ENCODE results near the gene ZBTB8A.
"Not testable (repeated sequence)": the region's sequence is repeated elsewhere in the genome, so short reads cannot be mapped to it uniquely, and the experiment has no call there.

The ZBTB8A gene

DNA sequence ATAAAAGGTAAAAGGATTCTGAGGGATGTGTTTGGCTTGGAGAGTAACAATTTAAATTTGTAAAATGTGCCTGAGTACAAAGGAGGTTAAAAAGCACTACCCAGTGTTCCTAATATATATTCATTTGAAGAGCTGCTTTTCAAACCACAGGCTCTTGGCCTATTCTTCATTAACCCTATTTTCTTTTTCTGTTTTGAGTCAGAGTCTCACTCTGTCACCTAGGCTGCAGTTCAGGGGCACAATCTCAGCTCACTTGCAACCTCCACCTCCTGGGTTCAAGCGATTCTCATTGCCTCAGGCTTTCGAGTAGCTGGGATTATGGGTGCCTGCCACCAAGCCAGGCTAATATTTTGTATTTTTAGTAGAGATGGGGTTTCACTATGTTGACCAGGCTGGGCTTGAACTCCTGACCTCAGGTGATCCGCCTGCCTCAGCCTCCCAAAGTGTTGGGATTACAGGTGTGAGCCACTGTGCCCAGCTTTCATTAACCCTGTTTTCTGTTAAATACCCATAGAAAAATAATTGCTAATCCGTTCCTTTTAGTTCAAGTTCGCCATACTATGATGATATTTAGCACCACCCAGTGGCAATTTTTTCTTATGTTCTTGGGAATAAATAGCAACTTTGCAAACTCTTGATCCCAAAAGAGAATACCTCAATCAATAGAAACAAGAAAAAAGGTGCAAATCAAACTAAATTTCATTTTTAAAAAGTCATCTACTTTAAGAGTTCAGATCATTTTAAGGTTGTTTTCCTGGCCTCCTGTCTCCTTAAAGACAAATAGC is 80.7 kb downstream of the ZBTB8A start:
- no peak for DNase-seq (ENCODE audit: low spot score)

DNA sequence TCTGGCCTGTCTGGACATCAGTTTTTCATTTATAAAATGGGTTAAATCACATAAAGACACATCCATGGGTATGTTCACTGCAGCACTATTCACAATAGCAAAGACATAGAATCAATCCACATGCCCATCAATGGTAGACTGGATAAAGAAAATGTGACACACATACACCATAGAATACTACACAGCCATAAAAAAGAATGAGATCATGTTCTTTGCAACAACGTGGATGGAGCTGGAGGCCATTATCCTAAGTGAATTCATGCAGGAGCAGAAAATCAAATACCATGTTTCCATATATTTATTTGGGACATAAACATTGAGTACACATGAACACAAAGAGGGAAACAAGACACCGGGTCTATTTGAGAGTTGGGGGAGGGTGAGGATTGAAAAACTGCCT is 83.0 kb downstream of the ZBTB8A start:
- no peak for DNase-seq (ENCODE audit: low spot score)

GRCh38 chr1:32622806-32623681 is 83.8 kb downstream of the ZBTB8A start:
- no peak for DNase-seq (ENCODE audit: low spot score)

- DNase-seq (ENCODE audit: low spot score) = no peak
Measured at GRCh38 chr1:32623775-32624174, 84.5 kb downstream of the ZBTB8A start.

DNA sequence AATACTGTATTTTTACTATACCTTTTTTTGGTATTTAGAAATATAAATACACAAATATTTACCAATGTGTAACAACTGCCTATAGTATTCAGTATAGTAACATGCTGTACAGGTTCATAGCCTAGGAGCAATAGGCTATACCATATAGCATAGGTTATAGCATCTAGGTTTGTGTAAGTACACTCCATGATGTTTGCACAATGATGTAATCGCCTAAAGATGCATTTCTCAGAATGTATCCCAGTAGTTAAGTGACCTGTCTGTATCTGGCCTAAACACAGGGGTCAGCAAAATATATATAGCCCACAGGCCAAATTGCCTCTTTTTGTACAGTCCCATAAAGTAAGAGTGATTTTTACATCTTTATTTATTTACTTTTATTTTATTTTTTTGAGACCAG is 86.9 kb downstream of the ZBTB8A start:
- no peak for DNase-seq (ENCODE audit: low spot score)

- DNase-seq (ENCODE audit: low spot score) = no peak
Measured at GRCh38 chr1:32627596-32628162, 88.5 kb downstream of the ZBTB8A start.

- not testable (repeated sequence) for DNase-seq (ENCODE audit: low spot score)
Measured at GRCh38 chr1:32630173-32630572, 90.9 kb downstream of the ZBTB8A start.

DNA sequence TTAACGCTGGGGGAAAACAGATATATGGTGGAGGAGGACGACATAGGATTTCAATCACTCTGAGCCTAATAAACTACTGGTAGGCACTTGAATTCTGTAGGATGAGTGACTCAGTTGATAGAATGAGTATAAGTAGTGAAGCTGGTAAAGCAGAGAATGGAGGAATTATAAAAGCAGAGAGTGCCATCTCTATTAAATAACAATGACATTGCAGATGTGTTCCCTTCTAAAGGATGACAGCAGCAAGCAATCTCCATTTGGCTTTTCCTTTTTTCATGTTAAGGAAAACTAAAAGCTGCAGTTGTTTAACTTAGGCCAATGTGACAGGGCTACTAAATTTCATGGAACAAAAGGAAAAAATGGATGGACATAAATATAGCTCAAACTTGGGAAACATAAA is 93.6 kb downstream of the ZBTB8A start:
- DNase-seq (ENCODE audit: low spot score) = no peak

DNA sequence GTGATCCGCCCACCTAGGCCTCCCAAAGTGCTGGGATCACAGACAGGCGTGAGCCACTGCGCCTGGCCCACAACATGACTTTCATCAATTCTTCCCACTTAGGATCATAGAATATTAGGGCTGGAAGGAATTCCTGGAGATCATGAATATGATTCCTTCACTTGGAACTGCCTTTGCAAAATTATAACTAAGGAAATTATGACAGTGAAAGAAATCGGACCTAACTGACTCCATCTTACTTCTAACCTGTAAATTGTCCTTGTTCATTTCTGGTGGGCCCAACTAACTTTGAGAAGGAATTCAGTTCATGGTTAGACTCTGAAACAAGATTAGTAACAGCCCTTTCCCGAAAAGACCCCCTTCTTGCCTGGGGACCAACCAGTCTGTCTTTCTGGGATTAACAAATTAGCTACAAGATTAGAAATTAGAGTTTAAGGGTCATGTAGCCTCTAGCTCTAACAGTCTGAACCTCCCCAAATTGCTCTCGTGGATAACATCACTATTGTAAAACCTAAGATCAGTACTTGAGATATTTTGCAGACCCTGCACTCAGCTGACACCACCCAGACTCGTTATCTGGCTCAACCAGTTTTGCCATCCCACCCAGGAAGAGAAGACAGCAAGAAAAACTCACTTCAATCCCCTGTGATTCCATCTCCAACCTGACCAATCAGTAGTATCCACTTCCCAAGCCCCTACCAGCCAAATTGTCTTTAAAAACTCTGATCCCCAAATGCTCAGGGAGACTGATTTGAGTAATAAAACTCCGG is 96.5 kb downstream of the ZBTB8A start:
- DNase-seq (ENCODE audit: low spot score) = no peak

GRCh38 chr1:32636914-32637645 is 97.9 kb downstream of the ZBTB8A start:
- no peak for DNase-seq (ENCODE audit: low spot score)

DNA sequence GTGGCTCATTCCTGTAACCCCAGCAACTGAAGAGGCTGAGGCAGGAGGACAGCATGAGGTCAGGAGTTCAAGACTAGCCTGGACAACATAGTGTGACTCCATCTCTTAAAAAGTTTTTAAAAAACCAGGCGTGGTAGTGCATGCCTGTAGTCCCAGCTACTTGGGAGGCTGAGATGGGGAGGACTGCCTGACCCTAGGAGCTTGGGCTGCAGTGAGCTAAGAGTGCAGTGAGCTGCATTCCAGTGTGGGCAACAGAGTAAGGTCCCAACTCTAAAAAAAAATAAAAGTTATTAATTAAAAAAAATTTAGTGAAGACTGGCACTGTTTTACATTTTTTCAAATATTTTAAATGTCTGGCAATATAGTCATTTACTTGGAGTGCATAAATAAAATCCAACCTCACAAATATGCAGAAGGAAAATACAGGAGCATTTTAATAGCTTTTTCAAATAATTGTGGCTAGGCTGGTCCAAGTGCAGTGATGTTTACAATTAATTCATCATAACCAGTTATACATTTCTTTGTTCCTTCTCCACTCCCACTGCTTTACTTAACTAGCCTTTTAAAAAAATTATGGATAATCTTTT is 100.4 kb downstream of the ZBTB8A start:
- no peak for DNase-seq (ENCODE audit: low spot score)

DNA sequence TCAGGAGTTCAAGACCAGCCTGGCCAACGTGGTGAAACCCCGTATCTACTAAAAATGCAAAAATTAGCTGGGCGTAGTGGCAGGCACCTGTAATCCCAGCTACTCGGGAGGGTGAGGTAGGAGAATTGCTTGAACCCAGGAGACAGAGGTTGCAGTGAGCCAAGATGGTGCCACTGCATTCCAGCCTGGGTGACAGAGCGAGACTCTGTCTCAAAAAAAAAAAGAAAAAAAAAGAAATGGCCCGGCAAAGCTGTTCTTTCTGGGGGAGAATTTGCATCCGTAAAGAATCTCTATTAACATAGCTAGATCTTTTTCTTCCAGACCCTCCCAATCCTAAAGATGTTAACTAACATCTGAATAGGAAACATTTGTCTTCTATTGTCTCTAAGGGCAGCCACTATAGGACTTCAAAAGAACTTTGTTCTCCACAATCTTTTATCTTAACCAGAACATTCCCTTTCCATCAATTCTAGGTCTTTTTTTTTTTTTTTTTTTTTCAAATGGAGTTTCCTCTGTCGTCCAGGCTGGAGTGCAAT is 103.1 kb downstream of the ZBTB8A start:
- not testable (repeated sequence) for DNase-seq (ENCODE audit: low spot score)

- DNase-seq (ENCODE audit: low spot score) = no peak
Measured at GRCh38 chr1:32644426-32644825, 105.2 kb downstream of the ZBTB8A start.

- DNase-seq (ENCODE audit: low spot score) = no peak
Measured at GRCh38 chr1:32647308-32648134, 108.3 kb downstream of the ZBTB8A start.

DNA sequence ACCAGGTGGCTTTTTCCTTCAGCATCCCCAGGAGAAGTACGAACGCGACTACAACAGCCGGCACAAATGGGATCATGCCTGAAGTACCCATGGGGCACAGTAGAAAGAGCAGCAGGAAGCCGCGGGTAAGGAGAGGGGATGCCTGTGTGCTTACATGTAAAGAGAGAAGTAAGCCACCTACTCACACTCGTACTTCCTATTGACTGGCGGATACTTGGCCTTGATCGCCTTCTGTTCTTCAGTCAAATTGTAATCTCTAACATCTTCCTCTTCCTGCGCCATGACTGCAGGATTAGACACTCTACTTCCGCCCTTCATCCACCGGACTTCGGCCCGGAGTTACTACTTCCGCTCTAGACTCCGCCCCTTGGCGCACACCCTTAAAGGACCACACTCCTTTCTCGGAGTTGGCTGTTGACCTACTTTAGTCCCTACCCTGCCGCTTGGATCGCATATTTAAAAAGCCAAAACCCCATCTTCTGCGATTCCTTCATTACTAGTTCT is 111.1 kb downstream of the ZBTB8A start, which contains the start of gene ZBTB8OS:
TSS of gene ZBTB8OS (minus strand) at position 303 of the 504 bp plus-strand sequence. CDS start at position 282, 21 bp downstream.
- DNase-seq (ENCODE audit: low spot score) = peak; percentile 88

DNA sequence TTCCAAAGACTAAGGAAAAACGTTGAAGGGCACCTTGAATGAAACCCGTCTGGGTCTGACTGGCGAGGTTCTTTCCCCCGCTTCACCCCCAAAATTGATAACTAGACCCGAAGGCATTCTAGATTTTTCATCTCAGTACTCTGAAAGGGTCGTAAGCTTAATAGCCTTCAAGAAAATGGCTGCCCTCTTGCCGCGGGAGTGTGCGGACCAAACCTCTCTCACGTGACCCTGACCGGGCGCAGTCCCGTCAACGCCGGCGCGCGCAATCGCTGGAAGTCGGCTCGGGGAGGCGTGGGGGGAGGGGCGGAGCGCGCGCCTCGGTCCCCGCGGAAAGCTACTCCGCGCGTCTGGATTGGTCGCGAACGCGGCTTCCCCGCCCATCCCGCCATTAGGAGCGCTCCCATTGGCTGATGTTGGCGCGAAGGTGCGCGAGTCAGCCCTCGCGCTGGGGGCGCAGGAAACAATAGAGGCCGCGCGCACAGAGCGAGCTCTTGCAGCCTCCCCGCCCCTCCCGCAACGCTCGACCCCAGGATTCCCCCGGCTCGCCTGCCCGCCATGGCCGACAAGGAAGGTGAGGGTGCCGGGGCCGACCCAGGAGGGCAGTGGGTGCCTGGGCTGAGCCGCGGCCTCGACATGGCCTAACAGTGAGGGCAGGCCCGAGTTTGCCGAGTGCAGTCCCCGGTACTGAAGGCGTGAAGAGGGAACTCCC is 111.7 kb downstream of the ZBTB8A start, which contains the start of gene RBBP4:
TSS of gene RBBP4 (plus strand) at position 457 of the 709 bp plus-strand sequence. CDS start at position 556, 99 bp downstream.
- DNase-seq (ENCODE audit: low spot score) = peak; percentile 99

GRCh38 chr1:32651461-32652073 is 112.3 kb downstream of the ZBTB8A start:
- no peak for DNase-seq (ENCODE audit: low spot score)
